Hepatocyte (in vitro differentiated cells): ENCODE measurements around the gene SH3BP2. TPM values are rescaled to one million over a fixed set of nuclear protein-coding genes. Genes with fewer than 3 reads are reported as not detected.

Source experiments
- DNase-seq: peaks from one replicate; pipeline ENCODE4 v3.0.0-alpha.2; 2016; ENCODE audit warnings: low spot score
- H2AFZ ChIP-seq: fragments of 200-600 bp; sonication (generic); 2 replicates; pipeline ENCODE4 v1.6.0; 2016; ENCODE audit warnings: antibody characterized with exemption, mild to moderate bottlenecking
- H3K27ac ChIP-seq: fragments of 200-600 bp; sonication (generic); 2 replicates; pipeline ENCODE4 v1.5.1; 2016; ENCODE audit warnings: mild to moderate bottlenecking
- H3K27me3 ChIP-seq: fragments of 200-600 bp; sonication (generic); 2 replicates; pipeline ENCODE4 v1.6.1; 2016
- H3K36me3 ChIP-seq: fragments of 200-600 bp; sonication (generic); replicated peaks from 2 replicates; pipeline ENCODE4 v1.5.1; 2016; ENCODE audit warnings: low read depth; ENCODE audit not compliant: insufficient read depth
- H3K4me1 ChIP-seq: fragments of 200-600 bp; sonication (generic); 2 replicates; pipeline ENCODE4 v1.5.1; 2016; ENCODE audit warnings: mild to moderate bottlenecking, moderate library complexity; ENCODE audit not compliant: insufficient read depth
- H3K4me2 ChIP-seq: fragments of 200-600 bp; sonication (generic); 2 replicates; pipeline ENCODE4 v1.6.0; 2016
- H3K4me3 ChIP-seq: fragments of 200-600 bp; sonication (generic); 2 replicates; pipeline ENCODE4 v1.5.1; 2016; ENCODE audit warnings: mild to moderate bottlenecking
- H3K79me2 ChIP-seq: fragments of 200-600 bp; sonication (generic); 2 replicates; pipeline ENCODE4 v1.6.0; 2017; ENCODE audit warnings: mild to moderate bottlenecking
- H3K9me2 ChIP-seq: fragments of 200-600 bp; sonication (generic); replicated peaks from 2 replicates; pipeline ENCODE4 v1.6.0; 2017; ENCODE audit warnings: mild to moderate bottlenecking; ENCODE audit not compliant: insufficient read depth
- H3K9me3 ChIP-seq: fragments of 200-600 bp; sonication (generic); 2 replicates; pipeline ENCODE4 v1.5.1; 2016; ENCODE audit warnings: low read depth, mild to moderate bottlenecking
- H4K20me1 ChIP-seq: fragments of 200-600 bp; sonication (generic); 2 replicates; pipeline ENCODE4 v1.6.0; 2016; ENCODE audit warnings: mild to moderate bottlenecking; ENCODE audit not compliant: insufficient read depth, poor library complexity, severe bottlenecking
- EZH2 ChIP-seq: fragments of 200-600 bp; sonication (generic); IDR thresholded peaks from 2 replicates; pipeline ENCODE4 v1.6.1; 2016; ENCODE audit warnings: antibody characterized with exemption, mild to moderate bottlenecking, borderline replicate concordance
- EZH2phosphoT487 ChIP-seq: fragments of 200-600 bp; sonication (generic); IDR thresholded peaks from one replicate; pipeline ENCODE4 v1.6.1; 2018; ENCODE audit warnings: antibody characterized with exemption, mild to moderate bottlenecking, low read depth, moderate library complexity; ENCODE audit not compliant: unreplicated experiment, severe bottlenecking
- WGBS: methylation state at CpG from one replicate; pipeline ENCODE4 v1.1.6; 2016; ENCODE audit warnings: low lambda C conversion rate; ENCODE audit errors: missing lambda C conversion rate; 5-methylcytosine and 5-hydroxymethylcytosine counted together
- polyA plus RNA-seq: library from polyadenylated mRNA; unstranded; fragments of >200 nt; fragmentation: Nextera tagmentation; extraction: Ambion mirVana; gene quantifications from 2 replicates; pipeline ENCODE4 v1.2.1, GENCODE V29; 2016
- total RNA-seq: library from RNA; depleted of rRNA; stranded (reverse); fragments of >200 nt; gene quantifications from 2 replicates; pipeline ENCODE4 v1.2.3, GENCODE V29; 2014
- TF ChIP-seq, protein P1 (sequence below): fragments of 200-600 bp; sonication (generic); IDR thresholded peaks from 2 replicates; pipeline ENCODE4 v1.5.1; 2016; ENCODE audit warnings: antibody characterized with exemption, mild to moderate bottlenecking; ENCODE audit not compliant: poor library complexity

SH3BP2 gene
- total and polyA plus RNA-seq, 2 experiments from 2014 or later: 24.3 to 25.7 TPM

DNA sequence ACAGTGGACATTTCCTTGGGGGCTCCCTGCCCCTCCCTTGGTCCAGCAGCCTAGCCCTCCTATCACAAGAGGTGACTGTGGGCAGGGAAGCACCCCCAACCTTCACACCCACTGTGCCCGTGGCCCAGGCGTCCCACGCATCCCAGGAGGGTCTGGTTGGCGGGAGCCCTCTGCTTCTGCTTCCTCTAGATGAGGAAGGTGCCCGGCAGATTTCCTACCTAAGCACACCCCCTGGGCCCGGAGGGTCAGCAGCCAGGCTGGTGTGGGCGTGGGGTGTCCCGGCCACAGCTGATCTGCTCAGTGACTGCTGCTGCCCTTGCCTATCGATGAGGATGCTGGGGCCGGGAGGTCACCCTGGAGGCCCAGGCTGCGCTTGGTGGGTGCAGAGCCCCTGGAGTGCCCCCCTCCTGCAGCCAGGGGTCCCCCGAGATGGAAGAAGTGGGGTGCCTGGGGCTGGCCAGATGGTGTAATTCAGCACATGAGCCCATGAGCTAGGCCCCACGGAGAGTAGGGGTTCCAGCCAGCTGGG lies 12.2 kb downstream of the SH3BP2 start:
- Histone ChIP-seq H3K4me2 (no peak overlapping the region), H3K79me2 (peaks cover 16% of the 10 kb centered on the region), H3K4me1 (peaks cover 43% of the 10 kb centered on the region), H3K27me3 (no peaks in the 10 kb centered on the region), H3K9me2 (no peaks in the 10 kb centered on the region), H4K20me1 (no peaks in the 10 kb centered on the region), H3K4me3 (no peak overlapping the region), H2AFZ (no peak overlapping the region), H3K9me3 (no peaks in the 10 kb centered on the region), H3K36me3 (no peaks in the 10 kb centered on the region), H3K27ac (no peak overlapping the region)
- WGBS: 94% methylated on average over 12 of the region's 13 CpGs
- DNase-seq: no peak
- TF ChIP-seq EZH2 (no peak), EZH2phosphoT487 (no peak)
- TF ChIP-seq, protein P1, sequence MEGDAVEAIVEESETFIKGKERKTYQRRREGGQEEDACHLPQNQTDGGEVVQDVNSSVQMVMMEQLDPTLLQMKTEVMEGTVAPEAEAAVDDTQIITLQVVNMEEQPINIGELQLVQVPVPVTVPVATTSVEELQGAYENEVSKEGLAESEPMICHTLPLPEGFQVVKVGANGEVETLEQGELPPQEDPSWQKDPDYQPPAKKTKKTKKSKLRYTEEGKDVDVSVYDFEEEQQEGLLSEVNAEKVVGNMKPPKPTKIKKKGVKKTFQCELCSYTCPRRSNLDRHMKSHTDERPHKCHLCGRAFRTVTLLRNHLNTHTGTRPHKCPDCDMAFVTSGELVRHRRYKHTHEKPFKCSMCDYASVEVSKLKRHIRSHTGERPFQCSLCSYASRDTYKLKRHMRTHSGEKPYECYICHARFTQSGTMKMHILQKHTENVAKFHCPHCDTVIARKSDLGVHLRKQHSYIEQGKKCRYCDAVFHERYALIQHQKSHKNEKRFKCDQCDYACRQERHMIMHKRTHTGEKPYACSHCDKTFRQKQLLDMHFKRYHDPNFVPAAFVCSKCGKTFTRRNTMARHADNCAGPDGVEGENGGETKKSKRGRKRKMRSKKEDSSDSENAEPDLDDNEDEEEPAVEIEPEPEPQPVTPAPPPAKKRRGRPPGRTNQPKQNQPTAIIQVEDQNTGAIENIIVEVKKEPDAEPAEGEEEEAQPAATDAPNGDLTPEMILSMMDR: no peak

DNA sequence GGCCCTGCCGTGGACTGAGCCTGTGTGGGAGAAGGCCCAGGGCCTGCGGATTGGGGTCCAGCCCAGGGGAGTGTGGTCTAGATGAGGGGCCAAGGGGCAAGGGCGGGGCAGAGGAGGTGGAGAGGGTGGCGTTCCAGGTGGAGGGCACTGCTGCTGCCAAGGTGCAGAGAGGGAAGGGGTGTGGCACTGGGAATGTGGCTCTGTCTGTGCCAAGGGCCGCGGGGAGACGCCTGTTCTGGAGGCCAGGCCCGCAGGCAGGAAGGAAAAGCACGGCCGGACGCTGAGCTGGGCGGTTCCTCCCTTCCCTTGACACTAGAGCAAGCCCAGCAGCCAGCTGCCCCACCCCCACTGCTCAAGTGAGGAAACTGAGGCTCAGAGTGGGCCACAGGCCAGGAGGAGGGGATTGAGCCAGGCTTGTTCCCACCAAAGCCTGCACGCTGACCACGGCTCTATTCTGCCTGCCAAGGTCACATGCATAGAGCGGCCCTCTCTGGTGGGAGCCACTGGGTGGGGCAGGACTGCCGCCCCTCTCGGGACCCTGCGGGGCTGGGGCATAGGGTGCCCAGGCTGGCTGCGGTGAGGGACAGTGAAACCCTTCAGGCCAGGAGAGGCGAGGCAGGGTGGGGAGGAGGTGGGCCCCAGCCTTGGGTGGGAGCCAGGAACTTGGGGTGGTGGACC lies 13.0 kb downstream of the SH3BP2 start:
- 90% methylated on average over 18 of the region's 20 CpGs for WGBS
- no peaks in the 10 kb centered on the region for H3K36me3 ChIP-seq
- no peak overlapping the region for H3K4me3 ChIP-seq
- peak overlapping the region; percentile 34 for H3K27ac ChIP-seq
- H3K9me3 ChIP-seq: no peaks in the 10 kb centered on the region
- TF ChIP-seq, protein P1: no peak
- TF ChIP-seq EZH2: no peak
- TF ChIP-seq EZH2phosphoT487: no peak
- H3K79me2 ChIP-seq: peaks cover 16% of the 10 kb centered on the region
- H2AFZ ChIP-seq: no peak overlapping the region
- no peaks in the 10 kb centered on the region for H3K27me3 ChIP-seq
- no peaks in the 10 kb centered on the region for H3K9me2 ChIP-seq
- no peak for DNase-seq
- no peak overlapping the region for H3K4me2 ChIP-seq
- H3K4me1 ChIP-seq: peaks cover 35% of the 10 kb centered on the region
- no peaks in the 10 kb centered on the region for H4K20me1 ChIP-seq

DNA sequence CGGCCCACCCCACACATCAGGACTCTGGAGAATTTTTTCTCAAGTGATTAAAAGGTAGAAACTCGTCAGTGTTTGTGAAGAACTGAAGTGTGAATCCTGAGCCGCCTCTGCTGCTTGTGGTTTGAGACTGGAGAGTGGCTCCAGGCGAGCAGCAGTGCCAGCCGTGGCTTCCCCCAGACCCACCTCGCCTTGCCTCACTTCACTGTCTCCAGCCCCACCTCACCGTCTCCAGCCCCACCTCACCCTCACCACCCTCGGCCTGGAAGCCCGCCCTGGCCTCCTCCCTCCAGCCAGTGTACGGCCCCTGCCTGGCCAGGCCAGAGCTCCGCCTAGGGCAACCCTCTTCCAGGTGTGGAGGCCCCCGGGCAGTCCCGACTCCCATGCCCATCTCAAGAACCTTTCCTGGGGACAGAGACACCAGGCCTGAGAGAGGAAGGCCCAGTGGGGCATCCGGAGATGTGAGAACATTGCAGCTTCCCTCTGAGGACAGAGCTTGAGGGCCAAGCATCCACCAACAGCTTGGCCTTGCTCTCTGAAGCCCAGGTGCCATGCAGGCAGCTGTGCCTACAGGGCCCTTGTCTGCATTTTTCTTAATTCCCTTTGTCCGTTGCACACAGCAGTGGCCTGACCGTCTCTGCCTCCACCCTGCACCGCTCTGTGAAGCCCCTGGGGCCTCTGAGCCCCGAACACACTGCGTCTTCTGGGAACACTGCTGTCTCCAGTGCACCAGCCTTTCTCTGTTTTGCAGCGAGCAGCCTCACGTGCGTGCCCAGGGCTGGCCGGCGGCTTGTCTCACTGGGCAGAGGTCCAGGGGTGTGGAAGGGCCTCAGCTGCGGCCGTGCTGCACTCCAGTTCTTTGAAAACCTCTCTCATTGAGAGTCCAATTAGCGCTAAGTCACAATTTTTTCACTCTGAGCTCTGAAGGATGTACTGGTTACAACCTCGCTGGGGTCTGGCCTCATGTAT lies 13.8 kb downstream of the SH3BP2 start:
- H3K4me2 ChIP-seq: no peak overlapping the region
- no peaks in the 10 kb centered on the region for H3K27me3 ChIP-seq
- WGBS: 74% methylated on average over 28 of the region's 28 CpGs
- peaks cover 19% of the 10 kb centered on the region for H3K79me2 ChIP-seq
- peaks cover 32% of the 10 kb centered on the region for H3K4me1 ChIP-seq
- H4K20me1 ChIP-seq: no peaks in the 10 kb centered on the region
- DNase-seq: no peak
- H3K9me3 ChIP-seq: no peaks in the 10 kb centered on the region
- H3K36me3 ChIP-seq: no peaks in the 10 kb centered on the region
- no peak overlapping the region for H3K4me3 ChIP-seq
- no peak overlapping the region for H2AFZ ChIP-seq
- TF ChIP-seq, protein P1: no peak
- no peak for TF ChIP-seq EZH2phosphoT487
- no peak for TF ChIP-seq EZH2
- H3K27ac ChIP-seq: peak overlapping the region; percentile 34
- no peaks in the 10 kb centered on the region for H3K9me2 ChIP-seq
